Naive thymus-derived CD4-positive, alpha-beta T cell (primary cell): Measurements from ENCODE around the gene IGIP. TPM values are rescaled to one million over a fixed set of nuclear protein-coding genes. Genes with fewer than 3 reads are reported as not detected.

Experiments
- ATAC-seq: fragments of 150-1000 bp; cut with Tn5 transposase; 2 replicates; pipeline ENCODE4 v1.10.0; 2021; ENCODE audit warnings: mild to moderate bottlenecking, moderate library complexity
- CTCF ChIA-PET: fragments of 350-600 bp; sonication (Branson Sonifier 250); formaldehyde crosslinking; loops from one replicate; lab custom pipeline; 2021; ENCODE audit warnings: antibody characterized with exemption; lab: Charles Lee
- POLR2A ChIA-PET: fragments of 350-600 bp; sonication (Branson Sonifier 250); formaldehyde crosslinking; loops from one replicate; lab custom pipeline; 2021; ENCODE audit warnings: antibody characterized with exemption, inconsistent platforms; lab: Charles Lee
- DNase-seq, 9 donors: peaks; one replicate each; pipeline versions ENCODE4 v3.0.0 to v3.0.0-alpha.2; 2020 to 2022; ENCODE audit warnings: mixed read lengths in 1 of 9
- H3K27ac ChIP-seq: one replicate; pipeline ENCODE4 v1.7.0; 2013; ENCODE audit warnings: mild to moderate bottlenecking, low read depth, low read length, moderate library complexity
- H3K27me3 ChIP-seq, 2 donors: one replicate each; pipeline ENCODE4 v1.7.0; 2013; ENCODE audit warnings: low read length in 2 of 2, mild to moderate bottlenecking in 2 of 2, moderate library complexity in 2 of 2; ENCODE audit not compliant: control insufficient read depth in 2 of 2, insufficient read depth in 2 of 2
- H3K36me3 ChIP-seq, 3 experiments: 1 replicate in 2 of 3; 2 replicates in 1 of 3; pipeline ENCODE4 v1.7.0; 2013; ENCODE audit warnings: low read length in 3 of 3, mild to moderate bottlenecking in 3 of 3, moderate library complexity in 1 of 3; ENCODE audit not compliant: insufficient read depth in 3 of 3, control insufficient read depth in 2 of 3
- H3K4me1 ChIP-seq, 2 donors: one replicate each; pipeline ENCODE4 v1.7.0; 2013; ENCODE audit warnings: low read length in 2 of 2, mild to moderate bottlenecking in 2 of 2, moderate library complexity in 1 of 2; ENCODE audit not compliant: control insufficient read depth in 2 of 2, insufficient read depth in 2 of 2
- H3K4me3 ChIP-seq: 2 replicates; pipeline ENCODE4 v1.7.0; 2013; ENCODE audit warnings: mild to moderate bottlenecking, low read length
- H3K9me3 ChIP-seq, 3 experiments: 1 replicate in 2 of 3; 2 replicates in 1 of 3; pipeline ENCODE4 v1.7.0; 2013; ENCODE audit warnings: low read length in 3 of 3; ENCODE audit not compliant: control insufficient read depth in 2 of 3
- H3K27ac Mint-ChIP-seq, 9 donors: one replicate each; pipeline ENCODE4 v1.8.0; 2020 to 2022; ENCODE audit warnings: mixed read lengths in 9 of 9, mild to moderate bottlenecking in 8 of 9, moderate library complexity in 5 of 9, inconsistent platforms in 2 of 9
- H3K27me3 Mint-ChIP-seq, 5 donors: one replicate each; pipeline ENCODE4 v1.8.0; 2021 to 2022; ENCODE audit warnings: mixed read lengths in 5 of 5, mild to moderate bottlenecking in 1 of 5
- H3K36me3 Mint-ChIP-seq, 5 donors: one replicate each; pipeline ENCODE4 v1.8.0; 2020 to 2022; ENCODE audit warnings: mixed read lengths in 5 of 5, mild to moderate bottlenecking in 3 of 5, inconsistent platforms in 1 of 5
- H3K4me1 Mint-ChIP-seq, 7 donors: one replicate each; pipeline ENCODE4 v1.8.0; 2020 to 2022; ENCODE audit warnings: mixed read lengths in 7 of 7, mild to moderate bottlenecking in 3 of 7, inconsistent platforms in 1 of 7
- H3K4me3 Mint-ChIP-seq, 10 donors: one replicate each; pipeline ENCODE4 v1.8.0; 2020 to 2022; ENCODE audit warnings: mild to moderate bottlenecking in 10 of 10, mixed read lengths in 10 of 10, moderate library complexity in 6 of 10, inconsistent platforms in 2 of 10
- H3K9me3 Mint-ChIP-seq, 11 donors: one replicate each; pipeline ENCODE4 v1.8.0; 2020 to 2022; ENCODE audit warnings: mixed read lengths in 11 of 11, mild to moderate bottlenecking in 4 of 11, inconsistent platforms in 1 of 11, moderate library complexity in 1 of 11
- intact Hi-C, 2 donors: fragments of 100-400 bp; cut with micrococcal nuclease; formaldehyde crosslinking; loops; one replicate each; pipeline ENCODE4 v1.15.1; 2023
- polyA plus RNA-seq, 2 donors: library from polyadenylated mRNA; unstranded; fragments of 300-500 nt; fragmentation: Illumina TruSeq; gene quantifications; one replicate each; pipeline ENCODE4 v1.2.3, GENCODE V29; 2021
- total RNA-seq, 6 experiments: library from RNA in 5 of 6; stranded (reverse) in 5 of 6; gene quantifications; 1 replicate in 5 of 6; 2 replicates in 1 of 6; pipeline ENCODE4 v1.2.3 and lab custom pipeline; 2021 to 2026

The IGIP gene
- total and polyA plus RNA-seq, 7 experiments from 2014 or later: 0.59 to 15.4 (median 4.7) TPM

DNA sequence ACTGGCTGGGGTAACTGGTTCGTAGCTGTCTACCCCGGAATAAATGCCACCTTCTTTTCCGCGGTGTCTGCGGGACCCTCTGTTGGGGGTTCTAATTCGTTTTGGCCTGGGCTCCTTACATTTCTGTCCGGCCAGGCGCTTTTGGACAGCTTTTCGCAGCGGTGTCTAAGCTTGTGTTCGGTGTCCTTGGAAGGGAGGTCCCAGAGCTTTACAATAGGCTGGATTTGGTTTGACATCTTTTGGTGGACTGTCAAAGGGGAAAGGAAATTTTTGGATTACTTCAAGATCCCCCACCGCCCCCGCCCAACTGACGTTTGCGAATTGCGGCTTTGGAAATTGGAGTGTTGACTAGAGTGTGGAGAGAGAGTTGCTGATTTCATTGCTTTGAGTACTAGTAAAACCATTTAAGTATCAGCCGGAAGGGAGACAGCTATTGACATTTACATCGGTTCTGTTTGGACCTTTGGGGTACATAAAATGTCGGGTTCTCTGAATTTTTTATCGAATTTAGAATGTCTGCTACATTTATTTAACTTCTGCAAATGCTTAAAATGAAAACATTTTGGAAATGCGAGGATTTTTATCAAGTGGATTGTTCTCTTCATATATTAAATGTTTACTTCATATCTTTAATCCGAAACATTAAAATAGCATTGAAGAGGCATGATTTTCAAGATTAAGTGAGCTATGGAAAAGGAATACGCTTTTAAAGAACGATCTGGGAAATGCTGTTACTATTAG is 16.5 kb upstream of the IGIP start:
- Histone ChIP-seq H3K27ac (peak overlapping the region; percentile 91), H3K9me3 (no peaks in the 10 kb centered on the region), H3K4me1 (peaks cover 24 to 42% of the 10 kb centered on the region in 2 donors), H3K4me3 (peak overlapping the region; percentile 80), H3K27me3 (peaks cover 0 to 7% of the 10 kb centered on the region in 2 donors), H3K36me3 (peaks cover 0 to under 1% (median 0%) of the 10 kb centered on the region in 3 experiments)
- Mint-ChIP-seq H3K9me3 (peaks cover 0 to 7% (median 0%) of the 10 kb centered on the region in 11 donors), H3K27ac (peak overlapping the region; percentile 17 to 99 (median 99)), H3K4me1 (peaks cover 30 to 74% (median 53%) of the 10 kb centered on the region in 7 donors), H3K27me3 (peaks cover 0 to 73% (median 4%) of the 10 kb centered on the region in 5 donors), H3K4me3 (peak overlapping the region; percentile 93 to 99 (median 97)), H3K36me3 (no peaks in the 10 kb centered on the region)
- ATAC-seq (no peak), DNase-seq (no peak)
- ChIA-PET CTCF (interaction anchor here (0.6 to 0.9 kb wide), 4 partner anchors 34 to 1461 kb away, joined by 3 read pairs; no protein-coding TSS in a partner anchor), POLR2A (interaction anchor here (0.6 to 6.9 kb wide), 6 partner anchors 7 to 1755 kb away, joined by 3 to 60 read pairs (median 4); partner anchors contain the start of gene PURA)
- intact Hi-C loops: loop anchor here (2.0 to 10.0 kb wide), 12 partner anchors 48 to 1774 kb away; partner anchors contain the start of genes MATR3 (in 2 of the 2), PFDN1 (in 2 of the 2), APBB3 (in 1 of the 2) and CDC25C (in 1 of the 2)

DNA sequence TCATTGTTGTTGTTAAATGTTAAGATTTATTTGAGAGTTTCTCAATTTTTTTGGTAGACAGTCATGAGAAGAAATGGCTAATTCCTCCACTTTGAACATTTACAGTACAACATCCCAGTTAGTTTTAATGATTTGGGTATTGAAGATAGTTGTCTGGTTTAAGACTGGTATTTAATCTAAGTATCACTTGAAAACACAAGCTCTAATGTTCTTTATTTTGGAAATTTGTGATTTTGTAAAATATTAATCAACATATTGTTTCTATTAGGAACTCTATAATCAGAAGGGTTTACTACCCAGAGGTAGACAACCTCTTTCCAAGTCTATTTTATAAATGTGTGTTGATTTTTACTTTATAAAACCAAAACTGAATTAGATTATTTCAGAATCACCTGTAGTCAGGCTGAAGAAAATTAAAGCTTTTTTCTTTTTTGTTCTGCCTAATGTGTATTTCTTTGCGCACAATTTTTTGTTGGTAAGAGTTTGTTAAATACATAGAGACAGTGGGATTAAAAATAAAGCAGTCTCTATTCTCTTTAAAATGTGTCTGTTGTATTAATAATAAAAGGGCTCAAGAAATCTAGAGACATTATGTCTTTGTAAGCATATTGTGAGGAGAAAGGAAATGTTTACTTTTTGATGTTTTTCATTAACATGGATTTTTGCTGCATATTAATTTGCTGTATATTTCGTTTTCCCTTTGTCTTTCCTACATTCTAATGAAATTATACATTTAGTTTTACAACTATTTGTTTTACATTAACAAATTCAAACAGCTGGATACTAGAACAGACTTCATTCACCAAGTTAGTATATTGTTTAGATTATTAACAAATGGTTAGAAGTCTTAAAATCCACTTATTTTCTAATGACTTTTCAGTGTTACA is 15.7 kb upstream of the IGIP start:
- Histone ChIP-seq H3K27ac (no peak overlapping the region), H3K4me3 (no peak overlapping the region), H3K36me3 (peaks cover 0 to 4% (median 0%) of the 10 kb centered on the region in 3 experiments), H3K27me3 (peaks cover 0 to 7% of the 10 kb centered on the region in 2 donors), H3K9me3 (no peaks in the 10 kb centered on the region), H3K4me1 (peaks cover 24 to 42% of the 10 kb centered on the region in 2 donors)
- ChIA-PET POLR2A (interaction anchor here (0.6 to 0.8 kb wide), 2 partner anchors 34 to 1416 kb away, joined by 3 read pairs; no protein-coding TSS in a partner anchor), CTCF (interaction anchor here (0.6 to 0.9 kb wide), 3 partner anchors 33 to 344 kb away, joined by 3 read pairs; no protein-coding TSS in a partner anchor)
- intact Hi-C loops: loop anchor here (2.0 to 10.0 kb wide), 20 partner anchors 47 to 1775 kb away; partner anchors contain the start of genes MATR3 (in 2 of the 2), PAIP2 (in 2 of the 2), PFDN1 (in 2 of the 2) and APBB3 (in 1 of the 2)
- H3K9me3 Mint-ChIP-seq: peaks cover 0 to 7% (median 0%) of the 10 kb centered on the region in 11 donors
- peak overlapping the region in 9 of 10 donors; percentile 93 to 99 (median 97) for H3K4me3 Mint-ChIP-seq
- H3K36me3 Mint-ChIP-seq: peaks cover 0 to 3% (median 0%) of the 10 kb centered on the region in 5 donors
- DNase-seq (no peak), ATAC-seq (no peak)
- peak overlapping the region in 4 of 9 donors; percentile 45 to 99 (median 98) for H3K27ac Mint-ChIP-seq
- peaks cover 33 to 78% (median 56%) of the 10 kb centered on the region in 7 donors for H3K4me1 Mint-ChIP-seq
- H3K27me3 Mint-ChIP-seq: peaks cover 0 to 64% (median 4%) of the 10 kb centered on the region in 5 donors

DNA sequence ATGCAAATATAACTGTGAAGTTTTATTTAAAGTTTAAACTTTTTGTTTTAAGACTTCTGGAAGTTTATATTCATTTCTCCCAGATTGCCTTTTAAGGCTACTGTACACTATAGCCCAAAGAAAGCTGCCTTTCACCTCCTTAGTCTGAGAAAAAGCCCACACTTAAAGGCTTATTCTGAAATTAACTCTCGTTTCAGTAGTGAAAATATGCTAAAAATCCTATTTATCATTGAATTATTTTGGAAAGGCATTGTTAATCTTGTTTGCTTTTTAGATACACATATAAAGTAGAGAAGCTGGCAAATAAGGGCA is 15.1 kb upstream of the IGIP start:
- H3K9me3 Mint-ChIP-seq: peaks cover 0 to 7% (median 0%) of the 10 kb centered on the region in 11 donors
- peak overlapping the region in 1 of 9 donors; percentile 25 for H3K27ac Mint-ChIP-seq
- H3K27me3 Mint-ChIP-seq: peaks cover 0 to 58% (median 4%) of the 10 kb centered on the region in 5 donors
- Histone ChIP-seq H3K27ac (no peak overlapping the region), H3K4me3 (no peak overlapping the region), H3K36me3 (peaks cover 0 to 4% (median 0%) of the 10 kb centered on the region in 3 experiments), H3K9me3 (no peaks in the 10 kb centered on the region), H3K4me1 (peaks cover 27 to 43% of the 10 kb centered on the region in 2 donors), H3K27me3 (peaks cover 0 to 7% of the 10 kb centered on the region in 2 donors)
- peak overlapping the region in 2 of 10 donors; percentile 16 to 54 for H3K4me3 Mint-ChIP-seq
- no peak for DNase-seq
- ChIA-PET CTCF (no interaction called here), POLR2A (interaction anchor here (0.6 kb wide), 1 partner anchor 1415 kb away, joined by 3 read pairs; no protein-coding TSS in a partner anchor)
- intact Hi-C loops: loop anchor here (2.0 to 10.0 kb wide), 9 partner anchors 234 to 1756 kb away; partner anchors contain the start of genes DIAPH1 (in 1 of the 2), EGR1 (in 1 of the 2), HBEGF (in 1 of the 2) and IK (in 1 of the 2)
- peaks cover 0 to 4% (median 0%) of the 10 kb centered on the region in 5 donors for H3K36me3 Mint-ChIP-seq
- ATAC-seq: no peak
- H3K4me1 Mint-ChIP-seq: peaks cover 38 to 84% (median 60%) of the 10 kb centered on the region in 7 donors

- Histone ChIP-seq H3K4me3 (no peak overlapping the region), H3K9me3 (no peaks in the 10 kb centered on the region), H3K4me1 (peaks cover 33 to 49% of the 10 kb centered on the region in 2 donors), H3K27ac (peak overlapping the region; percentile 9), H3K27me3 (peaks cover 0 to 7% of the 10 kb centered on the region in 2 donors), H3K36me3 (peaks cover 0 to 4% (median 0%) of the 10 kb centered on the region in 3 experiments)
- Mint-ChIP-seq H3K36me3 (peaks cover 0 to 4% (median 0%) of the 10 kb centered on the region in 5 donors), H3K9me3 (peaks cover 0 to 7% (median 0%) of the 10 kb centered on the region in 11 donors), H3K4me3 (peak overlapping the region; percentile 42 to 97 (median 88)), H3K27me3 (peaks cover 0 to 54% (median 4%) of the 10 kb centered on the region in 5 donors), H3K27ac (peak overlapping the region in 7 of 9 donors; percentile 71 to 90 (median 83)), H3K4me1 (peaks cover 44 to 87% (median 64%) of the 10 kb centered on the region in 7 donors)
- no peak for DNase-seq
- intact Hi-C loops: loop anchor here (2.0 to 10.0 kb wide), 9 partner anchors 234 to 1756 kb away; partner anchors contain the start of genes DIAPH1 (in 1 of the 2), EGR1 (in 1 of the 2), HBEGF (in 1 of the 2) and IK (in 1 of the 2)
- ChIA-PET POLR2A (interaction anchor here (1.0 kb wide), 1 partner anchor 12 kb away, joined by 3 read pairs; no protein-coding TSS in a partner anchor), CTCF (interaction anchor here (5.2 kb wide), 1 partner anchor 33 kb away, joined by 30 read pairs; no protein-coding TSS in a partner anchor)
- no peak for ATAC-seq
Observed at GRCh38 chr5:140111011-140111858, 14.5 kb upstream of the IGIP start.
